Kidney epithelial cell (primary cell): Measurements from ENCODE around the gene IL7R. TPM values are rescaled to one million over a fixed set of nuclear protein-coding genes. Genes with fewer than 3 reads are reported as not detected.

ENCODE experiments used
- DNase-seq: peaks from one replicate; pipeline ENCODE4 v3.0.0-alpha.2; 2010; ENCODE audit warnings: low read depth
- H3K27me3 ChIP-seq: 2 replicates; pipeline ENCODE4 v1.6.0; 2011; ENCODE audit warnings: low read length; ENCODE audit not compliant: control insufficient read depth, insufficient read depth
- H3K36me3 ChIP-seq: 2 replicates; pipeline ENCODE4 v1.5.1; 2011; ENCODE audit warnings: low read length; ENCODE audit not compliant: control insufficient read depth, insufficient read depth
- H3K4me3 ChIP-seq: 2 replicates; pipeline ENCODE4 v1.5.1; 2011; ENCODE audit warnings: low read depth, mild to moderate bottlenecking, control low read depth, low read length
- CTCF ChIP-seq: IDR thresholded peaks from 2 replicates; pipeline ENCODE4 v1.5.1; 2011; ENCODE audit warnings: mild to moderate bottlenecking, moderate library complexity, low read length, control low read depth, inconsistent platforms; ENCODE audit not compliant: insufficient read depth, poor library complexity, severe bottlenecking
- total RNA-seq: library from RNA; depleted of rRNA; stranded (reverse); fragments of >200 nt; gene quantifications from 2 replicates; pipeline ENCODE4 v1.2.3, GENCODE V29; 2015

The IL7R gene
- total RNA-seq, 1 donor from 2014 or later = 1.6 TPM

DNA sequence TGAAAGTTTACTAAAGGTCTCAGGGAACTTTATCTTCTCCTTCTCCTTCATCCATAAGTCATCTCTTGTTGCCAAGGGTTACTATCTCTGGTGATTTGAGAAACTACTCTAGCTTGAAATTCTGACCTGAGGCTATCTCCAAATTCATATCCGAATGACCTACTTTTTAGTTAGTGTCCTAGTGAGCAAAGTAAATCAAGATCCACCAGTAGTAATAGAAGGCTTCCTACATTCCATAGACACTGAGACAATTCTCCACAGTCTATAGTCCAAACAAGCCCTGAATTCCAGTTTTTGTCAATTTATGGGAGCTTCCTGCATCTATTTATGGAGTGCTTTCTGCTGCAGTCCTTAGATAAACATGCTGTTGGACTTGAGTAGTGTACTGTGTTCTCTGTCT, 5.0 kb downstream of the IL7R start:
- H3K36me3 ChIP-seq = no peaks in the 10 kb centered on the region
- no peaks in the 10 kb centered on the region for H3K27me3 ChIP-seq
- DNase-seq = no peak
- no peak overlapping the region for H3K4me3 ChIP-seq
- no peak for TF ChIP-seq CTCF

DNA sequence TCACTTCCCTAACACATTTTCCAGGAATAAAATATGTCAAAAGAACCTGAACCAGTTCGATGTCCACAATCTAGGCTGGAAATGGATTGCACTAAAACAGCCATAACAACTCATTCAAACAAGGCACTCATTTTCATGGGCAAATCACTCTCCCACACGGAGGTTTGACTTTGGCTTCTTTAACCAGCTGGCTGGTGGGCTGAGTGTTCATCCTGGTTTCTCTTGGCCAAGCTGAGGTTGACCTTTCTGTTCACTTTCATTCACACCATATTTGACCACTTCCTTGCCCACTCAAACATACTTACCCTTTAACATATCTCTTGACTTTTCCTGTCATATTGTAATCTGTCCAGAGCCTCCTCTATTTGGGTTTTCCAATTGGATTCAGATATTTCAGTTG, 5.4 kb downstream of the IL7R start:
- TF ChIP-seq CTCF = no peak
- DNase-seq = no peak

DNA sequence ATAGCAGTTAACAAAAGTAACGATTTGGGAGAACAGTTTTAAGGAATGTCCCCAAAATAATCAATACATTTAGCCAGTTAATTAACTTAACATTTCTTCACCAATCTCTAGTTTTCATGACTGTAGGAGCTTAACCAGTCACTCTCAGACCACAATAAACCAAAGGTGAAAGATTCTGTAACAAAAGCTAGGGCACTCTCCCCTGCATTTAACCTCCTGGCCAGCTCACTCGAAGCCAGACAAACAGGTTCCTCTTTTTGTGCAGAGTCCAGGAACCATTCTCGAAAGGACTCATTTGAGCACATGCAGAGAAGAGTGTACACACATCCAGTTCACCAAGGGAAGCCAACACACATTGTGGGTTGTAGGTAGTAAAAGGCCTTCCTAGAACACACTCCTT, 6.5 kb downstream of the IL7R start:
- no peak for DNase-seq
- Histone ChIP-seq H3K27me3 (no peaks in the 10 kb centered on the region), H3K4me3 (no peak overlapping the region), H3K36me3 (no peaks in the 10 kb centered on the region)
- no peak for TF ChIP-seq CTCF

More for the DNA sequence above, 5.4 kb downstream of the IL7R start:
- no peaks in the 10 kb centered on the region for H3K36me3 ChIP-seq
- H3K27me3 ChIP-seq = no peaks in the 10 kb centered on the region
- H3K4me3 ChIP-seq = no peak overlapping the region

DNA sequence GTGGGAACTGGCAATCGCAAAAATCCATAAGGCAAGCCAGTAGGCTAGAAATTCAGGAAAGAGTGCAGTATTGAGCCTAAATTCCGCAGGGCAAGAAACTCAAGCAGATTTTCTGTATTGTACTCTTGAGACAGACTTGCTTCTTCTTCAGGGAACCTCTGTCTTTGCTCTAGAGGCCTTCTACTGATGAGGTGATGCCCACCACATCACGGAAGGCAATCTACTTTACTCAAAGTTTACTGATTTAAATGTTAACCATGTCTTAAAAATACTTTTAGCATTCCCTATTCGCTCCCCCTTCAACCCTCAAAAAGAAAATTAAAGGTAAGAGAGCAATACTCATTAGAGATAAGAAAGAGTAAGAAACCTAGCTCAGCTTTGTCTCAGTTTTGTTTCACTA, 11.3 kb downstream of the IL7R start:
- Histone ChIP-seq H3K36me3 (no peaks in the 10 kb centered on the region), H3K4me3 (no peak overlapping the region), H3K27me3 (no peaks in the 10 kb centered on the region)
- DNase-seq = no peak
- no peak for TF ChIP-seq CTCF

DNA sequence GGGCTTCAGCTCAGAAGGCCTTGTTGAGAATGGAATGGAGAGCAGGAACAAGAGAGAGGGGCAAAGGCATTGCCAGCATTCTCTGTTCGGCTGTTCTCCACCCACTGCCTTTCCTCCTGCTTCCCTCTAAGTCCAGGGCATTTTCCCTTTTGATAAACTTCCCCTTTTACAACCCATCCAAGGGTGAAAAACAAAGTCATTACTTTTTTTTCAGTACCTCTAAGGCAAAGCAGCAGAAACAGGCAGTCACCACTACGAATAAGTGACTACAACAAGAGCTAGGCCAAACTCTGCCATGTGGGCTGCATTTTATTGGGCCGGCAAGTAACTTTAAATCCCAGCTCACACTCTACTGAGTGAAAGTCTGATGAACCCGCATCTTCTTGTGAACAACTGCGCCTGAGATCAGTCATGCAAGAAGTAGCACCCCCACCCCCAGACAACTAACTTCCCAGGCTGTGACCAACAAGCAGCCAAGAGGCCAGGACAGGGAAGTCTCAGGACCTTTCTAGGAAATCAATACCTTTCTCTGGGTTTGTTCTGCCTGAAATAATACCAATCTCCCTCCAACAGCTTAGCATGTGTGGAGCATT, 13.1 kb downstream of the IL7R start:
- H3K36me3 ChIP-seq = no peaks in the 10 kb centered on the region
- no peak for DNase-seq

More for the DNA sequence above, 13.1 kb downstream of the IL7R start:
- Histone ChIP-seq H3K4me3 (no peak overlapping the region), H3K27me3 (no peaks in the 10 kb centered on the region)
- TF ChIP-seq CTCF = no peak
